ENCODE measurements around the gene CAMK1G. TPM values are rescaled to one million over a fixed set of nuclear protein-coding genes. Genes with fewer than 3 reads are reported as not detected.

The CAMK1G gene
- total and polyA plus RNA-seq, 2 donors (not counting 3 experiments of a cell fraction or from before 2014, with no cell fraction given): not detected

DNA sequence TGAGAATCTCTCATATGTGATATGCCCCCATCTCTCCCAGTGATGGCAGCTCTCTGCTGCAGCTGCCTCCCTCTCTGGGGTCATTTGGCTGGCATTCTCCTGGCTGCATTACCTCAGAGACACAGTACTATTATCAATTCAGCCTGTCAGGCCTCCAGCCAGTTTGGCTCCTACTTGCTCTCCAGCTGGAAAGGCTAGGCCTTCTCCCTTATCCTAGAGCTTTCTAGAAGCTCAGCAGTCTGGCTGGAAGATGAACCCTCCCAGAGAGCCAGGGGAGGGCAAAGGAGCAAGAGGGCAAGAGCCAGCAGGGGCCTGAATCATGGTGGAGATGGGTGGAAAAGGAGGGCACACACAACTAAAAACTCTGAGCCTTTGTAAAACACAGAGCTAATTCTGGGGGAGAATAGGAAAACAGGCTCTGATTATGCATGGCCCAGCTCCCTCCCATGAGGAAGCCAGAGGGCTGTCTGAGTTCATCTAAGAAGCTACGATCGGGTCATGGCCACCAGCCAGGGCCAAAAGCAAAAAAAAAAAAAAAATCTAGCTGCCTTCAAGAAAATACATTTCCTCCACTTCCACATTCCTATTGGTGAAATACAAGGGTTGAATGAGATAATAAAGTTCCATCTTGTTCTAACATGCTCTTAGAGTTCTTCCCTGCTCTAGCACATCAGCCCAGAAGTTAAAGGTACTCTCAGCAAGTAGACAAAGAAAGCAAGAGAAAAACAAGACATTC, 59.9 kb downstream of the CAMK1G start:
- Histone ChIP-seq H3K4me2 (ENCODE audit: insufficient read depth, low read length) (no peak overlapping the region), H3K4me3 (replicated peaks in 1 of 3; ENCODE audit: insufficient read depth in 1 of 3, low read depth in 1 of 3, low read length in 3 of 3) (no peak overlapping the region), H3K27ac (ENCODE audit: insufficient read depth, low read depth, low read length) (no peak overlapping the region), H3K79me2 (ENCODE audit: control insufficient read depth, insufficient read depth, low read length) (no peaks in the 10 kb centered on the region), H3K4me1 (ENCODE audit: control insufficient read depth, extremely low read depth, insufficient read depth, low read length) (peaks cover 8% of the 10 kb centered on the region), H3K27me3 (ENCODE audit: control insufficient read depth in 2 of 2, insufficient read depth in 2 of 2, low read length in 2 of 2) (no peaks in the 10 kb centered on the region), H3K9me3 (replicated peaks; ENCODE audit: control insufficient read depth, insufficient read depth, low read length) (no peaks in the 10 kb centered on the region), H3K9me1 (replicated peaks; ENCODE audit: control insufficient read depth, extremely low read depth, insufficient read depth, low read length) (no peaks in the 10 kb centered on the region), H4K20me1 (replicated peaks; ENCODE audit: control insufficient read depth, extremely low read depth, insufficient read depth, low read length) (no peaks in the 10 kb centered on the region), H3K36me3 (ENCODE audit: control insufficient read depth in 2 of 2, extremely low read depth in 1 of 2, insufficient read depth in 2 of 2, low read length in 2 of 2) (no peaks in the 10 kb centered on the region), H3K9ac (replicated peaks; ENCODE audit: extremely low read depth, insufficient read depth, low read length) (no peak overlapping the region), H2AFZ (ENCODE audit: low read depth, low read length) (no peak overlapping the region)
- TF ChIP-seq GATA2 (IDR thresholded peaks at IDR 0.05; ENCODE audit: insufficient read depth, insufficient read length, low read depth, low read length): no peak
- TF ChIP-seq, protein P1, sequence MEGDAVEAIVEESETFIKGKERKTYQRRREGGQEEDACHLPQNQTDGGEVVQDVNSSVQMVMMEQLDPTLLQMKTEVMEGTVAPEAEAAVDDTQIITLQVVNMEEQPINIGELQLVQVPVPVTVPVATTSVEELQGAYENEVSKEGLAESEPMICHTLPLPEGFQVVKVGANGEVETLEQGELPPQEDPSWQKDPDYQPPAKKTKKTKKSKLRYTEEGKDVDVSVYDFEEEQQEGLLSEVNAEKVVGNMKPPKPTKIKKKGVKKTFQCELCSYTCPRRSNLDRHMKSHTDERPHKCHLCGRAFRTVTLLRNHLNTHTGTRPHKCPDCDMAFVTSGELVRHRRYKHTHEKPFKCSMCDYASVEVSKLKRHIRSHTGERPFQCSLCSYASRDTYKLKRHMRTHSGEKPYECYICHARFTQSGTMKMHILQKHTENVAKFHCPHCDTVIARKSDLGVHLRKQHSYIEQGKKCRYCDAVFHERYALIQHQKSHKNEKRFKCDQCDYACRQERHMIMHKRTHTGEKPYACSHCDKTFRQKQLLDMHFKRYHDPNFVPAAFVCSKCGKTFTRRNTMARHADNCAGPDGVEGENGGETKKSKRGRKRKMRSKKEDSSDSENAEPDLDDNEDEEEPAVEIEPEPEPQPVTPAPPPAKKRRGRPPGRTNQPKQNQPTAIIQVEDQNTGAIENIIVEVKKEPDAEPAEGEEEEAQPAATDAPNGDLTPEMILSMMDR (IDR thresholded peaks at IDR 0.05; ENCODE audit: extremely low read depth in 1 of 2, insufficient read depth in 1 of 2, low read depth in 1 of 2, low read length in 2 of 2): no peak
- no peak for TF ChIP-seq MYC (IDR thresholded peaks at IDR 0.05; ENCODE audit: low read depth, low read length)
- TF ChIP-seq POLR2AphosphoS5 (IDR thresholded peaks at IDR 0.05; ENCODE audit: insufficient read depth, low read depth, low read length): no peak
- no peak for TF ChIP-seq JUN (IDR thresholded peaks at IDR 0.05; ENCODE audit: borderline replicate concordance, insufficient read depth, insufficient read length, low read depth)
- TF ChIP-seq POLR2A (IDR thresholded peaks at IDR 0.05; ENCODE audit: low read depth, low read length): no peak
- TF ChIP-seq EZH2 (IDR thresholded peaks at IDR 0.05; ENCODE audit: borderline replicate concordance, low read depth, low read length, severe bottlenecking): no peak
- TF ChIP-seq FOS (IDR thresholded peaks at IDR 0.05; ENCODE audit: borderline replicate concordance, insufficient read depth, low read length): no peak
- TF ChIP-seq, protein P2, sequence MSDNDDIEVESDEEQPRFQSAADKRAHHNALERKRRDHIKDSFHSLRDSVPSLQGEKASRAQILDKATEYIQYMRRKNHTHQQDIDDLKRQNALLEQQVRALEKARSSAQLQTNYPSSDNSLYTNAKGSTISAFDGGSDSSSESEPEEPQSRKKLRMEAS (IDR thresholded peaks at IDR 0.05; ENCODE audit: insufficient read depth, insufficient read length): no peak
- dilution Hi-C loops (cut with MboI; ENCODE audit: extremely low pct_ligation_motif_present, low sequenced_read_pairs): no loop called here
- intact Hi-C loops (cut with micrococcal nuclease): no loop called here
- ChIA-PET CTCF (interaction anchor here (0.6 to 2.5 kb wide), 12 partner anchors 10 to 105 kb away, joined by 3 to 22 read pairs (median 4); partner anchors contain the start of gene G0S2), POLR2A (interaction anchor here (1.0 kb wide), 1 partner anchor 16 kb away, joined by 3 read pairs; no protein-coding TSS in a partner anchor)
- BruUV-seq (replicated peaks): no TSS peak
- peak; percentile 44 for DNase-seq (ENCODE audit: low read depth, low spot score)
- FAIRE-seq: peak; percentile 71

Measured in endothelial cell of umbilical vein (primary cell).